ENCODE results near the gene LRFN5. TPM values are rescaled to one million over a fixed set of nuclear protein-coding genes. Genes with fewer than 3 reads are reported as not detected.

LRFN5 gene
- total RNA-seq, 1 experiment from 2014 or later: not detected

- Histone ChIP-seq H3K4me3 (no peak overlapping the region), H3K36me3 (no peaks in the 10 kb centered on the region), H3K4me1 (replicated peaks) (no peaks in the 10 kb centered on the region), H3K27ac (no peak overlapping the region), H3K9me3 (replicated peaks) (no peaks in the 10 kb centered on the region), H3K27me3 (replicated peaks) (no peaks in the 10 kb centered on the region; the same call in 1 of the 2 replicates)
- DNase-seq (ENCODE audit: low read depth in 1 of 2, low spot score in 2 of 2): no peak
Measured at GRCh38 chr14:41608681-41609390, 2.2 kb downstream of the LRFN5 start.

- Histone ChIP-seq H3K9me3 (replicated peaks) (no peaks in the 10 kb centered on the region), H3K4me3 (no peak overlapping the region), H3K27me3 (replicated peaks) (no peaks in the 10 kb centered on the region; the same call in 1 of the 2 replicates), H3K27ac (no peak overlapping the region), H3K36me3 (no peaks in the 10 kb centered on the region), H3K4me1 (replicated peaks) (no peaks in the 10 kb centered on the region)
- no peak for DNase-seq (ENCODE audit: low read depth in 1 of 2, low spot score in 2 of 2)
Measured at GRCh38 chr14:41609704-41610183, 3.1 kb downstream of the LRFN5 start.

DNA sequence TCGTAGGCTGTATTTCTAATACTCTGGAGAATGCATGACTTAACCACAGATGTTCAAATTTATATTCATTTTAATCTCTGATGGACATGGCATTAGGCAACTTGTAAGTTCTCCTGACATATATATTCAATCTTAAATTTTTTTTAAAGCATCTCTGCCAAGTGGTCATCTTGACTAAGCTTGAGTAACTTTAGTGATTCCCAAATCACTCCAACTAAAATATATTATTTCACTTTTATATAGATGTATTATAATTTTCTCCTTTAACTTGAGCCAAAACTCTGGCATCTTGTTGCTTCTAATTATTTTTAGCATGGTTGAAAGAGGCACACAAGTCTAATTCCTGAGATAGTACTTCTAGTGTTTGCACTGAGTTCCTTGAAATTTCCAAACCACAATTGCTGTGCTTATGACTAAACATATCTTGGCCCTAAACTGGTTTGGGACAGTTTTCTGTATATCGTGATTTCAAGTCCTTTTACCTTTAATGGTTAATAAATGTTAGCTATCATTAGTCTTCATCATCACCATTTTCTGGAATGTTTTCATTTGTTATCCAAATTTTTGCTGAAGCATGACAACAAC is 8.4 kb downstream of the LRFN5 start:
- Histone ChIP-seq H3K27ac (no peak overlapping the region), H3K27me3 (replicated peaks) (no peaks in the 10 kb centered on the region), H3K36me3 (no peaks in the 10 kb centered on the region), H3K4me1 (replicated peaks) (no peaks in the 10 kb centered on the region), H3K9me3 (replicated peaks) (no peaks in the 10 kb centered on the region), H3K4me3 (no peak overlapping the region)
- no peak for DNase-seq (ENCODE audit: low read depth in 1 of 2, low spot score in 2 of 2)

GRCh38 chr14:41623736-41624135 is 17.1 kb downstream of the LRFN5 start:
- Histone ChIP-seq H3K36me3 (no peaks in the 10 kb centered on the region), H3K4me1 (replicated peaks) (no peaks in the 10 kb centered on the region), H3K4me3 (no peak overlapping the region), H3K9me3 (replicated peaks) (no peaks in the 10 kb centered on the region), H3K27me3 (replicated peaks) (no peaks in the 10 kb centered on the region), H3K27ac (no peak overlapping the region)
- DNase-seq (ENCODE audit: low read depth in 1 of 2, low spot score in 2 of 2): no peak

GRCh38 chr14:41629876-41630275 is 23.2 kb downstream of the LRFN5 start:
- no peaks in the 10 kb centered on the region for H3K9me3 ChIP-seq (replicated peaks)
- no peak overlapping the region for H3K27ac ChIP-seq
- no peaks in the 10 kb centered on the region for H3K4me1 ChIP-seq (replicated peaks)
- no peaks in the 10 kb centered on the region for H3K27me3 ChIP-seq (replicated peaks)
- H3K4me3 ChIP-seq: no peak overlapping the region
- DNase-seq (ENCODE audit: low read depth in 1 of 2, low spot score in 2 of 2): no peak
- H3K36me3 ChIP-seq: no peaks in the 10 kb centered on the region

GRCh38 chr14:41634286-41634685 is 27.6 kb downstream of the LRFN5 start:
- Histone ChIP-seq H3K4me1 (replicated peaks) (no peaks in the 10 kb centered on the region), H3K36me3 (no peaks in the 10 kb centered on the region), H3K27me3 (replicated peaks) (no peaks in the 10 kb centered on the region), H3K4me3 (no peak overlapping the region), H3K27ac (no peak overlapping the region), H3K9me3 (replicated peaks) (no peaks in the 10 kb centered on the region)
- DNase-seq (ENCODE audit: low read depth in 1 of 2, low spot score in 2 of 2): no peak

- Histone ChIP-seq H3K27ac (no peak overlapping the region), H3K4me1 (replicated peaks) (no peaks in the 10 kb centered on the region), H3K36me3 (no peaks in the 10 kb centered on the region), H3K9me3 (replicated peaks) (no peaks in the 10 kb centered on the region), H3K4me3 (no peak overlapping the region), H3K27me3 (replicated peaks) (no peaks in the 10 kb centered on the region)
- DNase-seq (ENCODE audit: low read depth in 1 of 2, low spot score in 2 of 2): no peak
Measured at GRCh38 chr14:41636492-41637392, 30.1 kb downstream of the LRFN5 start.

GRCh38 chr14:41641690-41642089 is 35.0 kb downstream of the LRFN5 start:
- no peak overlapping the region for H3K27ac ChIP-seq
- H3K4me1 ChIP-seq (replicated peaks): no peaks in the 10 kb centered on the region
- H3K27me3 ChIP-seq (replicated peaks): no peaks in the 10 kb centered on the region
- no peak for DNase-seq (ENCODE audit: low read depth in 1 of 2, low spot score in 2 of 2)
- no peaks in the 10 kb centered on the region for H3K9me3 ChIP-seq (replicated peaks)
- no peak overlapping the region for H3K4me3 ChIP-seq
- no peaks in the 10 kb centered on the region for H3K36me3 ChIP-seq

GRCh38 chr14:41642367-41642766 is 35.7 kb downstream of the LRFN5 start:
- no peaks in the 10 kb centered on the region for H3K36me3 ChIP-seq
- H3K4me1 ChIP-seq (replicated peaks): no peaks in the 10 kb centered on the region
- no peaks in the 10 kb centered on the region for H3K27me3 ChIP-seq (replicated peaks)
- no peak overlapping the region for H3K4me3 ChIP-seq
- H3K9me3 ChIP-seq (replicated peaks): no peaks in the 10 kb centered on the region
- no peak for DNase-seq (ENCODE audit: low read depth in 1 of 2, low spot score in 2 of 2)
- H3K27ac ChIP-seq: no peak overlapping the region

DNA sequence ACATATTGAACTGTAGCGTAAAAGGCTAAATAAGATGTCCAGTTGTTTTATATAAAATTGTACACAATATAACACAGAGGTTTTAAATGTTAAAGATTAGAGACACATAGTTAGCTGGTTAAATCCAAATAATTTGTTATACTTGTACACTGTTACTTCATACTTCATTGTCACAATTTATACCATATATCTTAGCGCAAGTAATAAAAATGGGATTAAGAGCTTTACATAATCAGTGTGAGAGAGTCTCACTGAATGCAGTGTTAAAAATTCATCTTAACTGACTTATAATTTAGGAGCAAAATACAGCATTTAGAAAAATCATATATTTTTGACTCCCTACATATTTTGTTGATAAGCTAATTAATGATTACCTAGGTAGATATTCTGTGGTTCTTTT is 36.1 kb downstream of the LRFN5 start:
- Histone ChIP-seq H3K36me3 (no peaks in the 10 kb centered on the region), H3K27me3 (replicated peaks) (no peaks in the 10 kb centered on the region), H3K27ac (no peak overlapping the region), H3K9me3 (replicated peaks) (no peaks in the 10 kb centered on the region), H3K4me1 (replicated peaks) (no peaks in the 10 kb centered on the region), H3K4me3 (no peak overlapping the region)
- no peak for DNase-seq (ENCODE audit: low read depth in 1 of 2, low spot score in 2 of 2)

DNA sequence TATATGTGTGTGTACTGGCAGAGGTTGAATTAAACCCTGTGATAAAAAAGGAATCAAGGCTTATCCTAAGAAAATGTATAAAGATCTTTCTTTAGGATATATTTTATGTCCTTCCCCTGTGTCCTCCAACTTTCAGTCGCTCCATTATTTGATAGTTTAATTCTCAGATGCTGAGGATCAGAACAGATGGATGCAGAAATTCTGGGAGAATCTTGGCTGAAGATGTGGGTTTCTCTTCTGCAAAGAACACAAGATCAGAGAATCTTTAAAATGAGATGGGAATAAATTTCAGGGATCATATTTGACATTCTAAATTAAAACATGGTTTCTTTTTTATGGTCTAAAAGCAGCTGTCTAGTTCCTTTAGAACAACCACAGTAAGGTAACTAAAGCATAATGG is 37.9 kb downstream of the LRFN5 start:
- Histone ChIP-seq H3K27me3 (replicated peaks) (no peaks in the 10 kb centered on the region), H3K36me3 (no peaks in the 10 kb centered on the region), H3K4me3 (no peak overlapping the region), H3K9me3 (replicated peaks) (no peaks in the 10 kb centered on the region), H3K4me1 (replicated peaks) (no peaks in the 10 kb centered on the region), H3K27ac (no peak overlapping the region)
- DNase-seq (ENCODE audit: low read depth in 1 of 2, low spot score in 2 of 2): no peak

- no peak overlapping the region for H3K4me3 ChIP-seq
- H3K4me1 ChIP-seq (replicated peaks): no peaks in the 10 kb centered on the region
- no peaks in the 10 kb centered on the region for H3K36me3 ChIP-seq
- no peak overlapping the region for H3K27ac ChIP-seq
- DNase-seq (ENCODE audit: low read depth in 1 of 2, low spot score in 2 of 2): no peak
- H3K27me3 ChIP-seq (replicated peaks): no peaks in the 10 kb centered on the region
- no peaks in the 10 kb centered on the region for H3K9me3 ChIP-seq (replicated peaks)
Measured at GRCh38 chr14:41650802-41651201, 44.1 kb downstream of the LRFN5 start.

- DNase-seq (ENCODE audit: low read depth in 1 of 2, low spot score in 2 of 2): no peak
Measured at GRCh38 chr14:41654196-41654595, 47.5 kb downstream of the LRFN5 start.

More at GRCh38 chr14:41654196-41654595, 47.5 kb downstream of the LRFN5 start:
- H3K9me3 ChIP-seq (replicated peaks): no peaks in the 10 kb centered on the region
- H3K4me1 ChIP-seq (replicated peaks): no peaks in the 10 kb centered on the region
- H3K27me3 ChIP-seq (replicated peaks): no peaks in the 10 kb centered on the region
- H3K4me3 ChIP-seq: no peak overlapping the region
- no peaks in the 10 kb centered on the region for H3K36me3 ChIP-seq
- no peak overlapping the region for H3K27ac ChIP-seq

All from SJSA1 (cell line).